GM12878 (cell line): Measurements from ENCODE around the gene R3HDM2.

ENCODE experiments used
- BCL11A ChIP-seq: IDR thresholded peaks from 2 replicates; pipeline ENCODE4 v1.6.1; 2011; ENCODE audit warnings: low read depth, low read length
- CTCF ChIP-seq, 3 experiments: IDR thresholded peaks in 2 of 3; conservative IDR thresholded peaks in 1 of 3; 2 replicates each; pipeline ENCODE4 v1.5.1; 2011; ENCODE audit warnings: low read depth in 3 of 3, low read length in 3 of 3, mild to moderate bottlenecking in 3 of 3, control low read depth in 2 of 3, moderate library complexity in 2 of 3, inconsistent platforms in 1 of 3, mixed read lengths in 1 of 3; ENCODE audit not compliant: control insufficient read depth in 2 of 3, insufficient read depth in 1 of 3; ENCODE audit errors: extremely low read depth in 1 of 3

- TF ChIP-seq CTCF (IDR thresholded peaks at IDR 0.05 in 2 of 3, conservative IDR thresholded peaks at IDR 0.05 in 1 of 3; ENCODE audit: control insufficient read depth in 2 of 3, extremely low read depth in 1 of 3, insufficient read depth in 1 of 3, low read depth in 3 of 3, low read length in 3 of 3) = no peak
- no peak for TF ChIP-seq BCL11A
Observed at GRCh38 chr12:57377103-57377840, 53.6 kb downstream of the R3HDM2 start.
